HL-60 (cell line): ENCODE results near the gene TMTC4.

Experiments
- POLR2AphosphoS5 ChIP-seq: IDR thresholded peaks from 2 replicates; pipeline ENCODE4 v1.6.1; 2012; ENCODE audit warnings: low read depth
- SPI1 ChIP-seq: IDR thresholded peaks from 2 replicates; pipeline ENCODE4 v1.6.1; 2012; ENCODE audit warnings: low read depth, mild to moderate bottlenecking, borderline replicate concordance
- TF ChIP-seq, protein P1 (sequence below): IDR thresholded peaks from one replicate; pipeline ENCODE4 v1.5.1; 2011; ENCODE audit warnings: low read length, control low read depth, inconsistent platforms; ENCODE audit not compliant: insufficient read depth

- TF ChIP-seq, protein P1, sequence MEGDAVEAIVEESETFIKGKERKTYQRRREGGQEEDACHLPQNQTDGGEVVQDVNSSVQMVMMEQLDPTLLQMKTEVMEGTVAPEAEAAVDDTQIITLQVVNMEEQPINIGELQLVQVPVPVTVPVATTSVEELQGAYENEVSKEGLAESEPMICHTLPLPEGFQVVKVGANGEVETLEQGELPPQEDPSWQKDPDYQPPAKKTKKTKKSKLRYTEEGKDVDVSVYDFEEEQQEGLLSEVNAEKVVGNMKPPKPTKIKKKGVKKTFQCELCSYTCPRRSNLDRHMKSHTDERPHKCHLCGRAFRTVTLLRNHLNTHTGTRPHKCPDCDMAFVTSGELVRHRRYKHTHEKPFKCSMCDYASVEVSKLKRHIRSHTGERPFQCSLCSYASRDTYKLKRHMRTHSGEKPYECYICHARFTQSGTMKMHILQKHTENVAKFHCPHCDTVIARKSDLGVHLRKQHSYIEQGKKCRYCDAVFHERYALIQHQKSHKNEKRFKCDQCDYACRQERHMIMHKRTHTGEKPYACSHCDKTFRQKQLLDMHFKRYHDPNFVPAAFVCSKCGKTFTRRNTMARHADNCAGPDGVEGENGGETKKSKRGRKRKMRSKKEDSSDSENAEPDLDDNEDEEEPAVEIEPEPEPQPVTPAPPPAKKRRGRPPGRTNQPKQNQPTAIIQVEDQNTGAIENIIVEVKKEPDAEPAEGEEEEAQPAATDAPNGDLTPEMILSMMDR, result peak; percentile 70
- no peak for TF ChIP-seq POLR2AphosphoS5
- TF ChIP-seq SPI1, result no peak
Observed at GRCh38 chr13:100721885-100722512, 47.4 kb upstream of the TMTC4 start.
